HG02938 (cell line): ENCODE results near the gene CSTPP1.
"Not testable (repeated sequence)": the region's sequence is repeated elsewhere in the genome, so short reads cannot be mapped to it uniquely, and the experiment has no call there.

Experiments
- ATAC-seq: cut with Tn5 transposase; IDR thresholded peaks from one replicate; pipeline ENCODE4 v1.9.1; 2021; ENCODE audit warnings: mild to moderate bottlenecking, moderate library complexity; ENCODE audit not compliant: unreplicated experiment

The CSTPP1 gene

GRCh38 chr11:47034091-47034490, 97.5 kb downstream of the CSTPP1 start:
- ATAC-seq, result no peak

GRCh38 chr11:47035108-47035507, 98.5 kb downstream of the CSTPP1 start:
- ATAC-seq, result no peak

- ATAC-seq, result no peak
Measured at GRCh38 chr11:47044119-47044518, 107.6 kb downstream of the CSTPP1 start.

- ATAC-seq, result no peak
Measured at GRCh38 chr11:47047972-47048371, 111.4 kb downstream of the CSTPP1 start.

GRCh38 chr11:47050284-47050683, 113.7 kb downstream of the CSTPP1 start:
- ATAC-seq, result no peak

- ATAC-seq, result no peak
Measured at GRCh38 chr11:47051217-47051616, 114.7 kb downstream of the CSTPP1 start.

- ATAC-seq, result no peak
Measured at GRCh38 chr11:47052165-47052564, 115.6 kb downstream of the CSTPP1 start.

GRCh38 chr11:47052576-47052975, 116.0 kb downstream of the CSTPP1 start:
- no peak for ATAC-seq

- ATAC-seq, result no peak
Measured at GRCh38 chr11:47055534-47055933, 119.0 kb downstream of the CSTPP1 start.

GRCh38 chr11:47056261-47056915, 119.8 kb downstream of the CSTPP1 start:
- no peak for ATAC-seq

GRCh38 chr11:47057365-47057764, 120.8 kb downstream of the CSTPP1 start:
- ATAC-seq, result no peak

GRCh38 chr11:47060807-47061206, 124.2 kb downstream of the CSTPP1 start:
- ATAC-seq, result no peak

GRCh38 chr11:47061429-47062178, 125.0 kb downstream of the CSTPP1 start:
- ATAC-seq, result no peak

GRCh38 chr11:47062736-47063135, 126.2 kb downstream of the CSTPP1 start:
- ATAC-seq, result no peak

- no peak for ATAC-seq
Measured at GRCh38 chr11:47067401-47067800, 130.8 kb downstream of the CSTPP1 start.

GRCh38 chr11:47070769-47071168, 134.2 kb downstream of the CSTPP1 start:
- no peak for ATAC-seq

- ATAC-seq, result no peak
Measured at GRCh38 chr11:47071341-47071740, 134.8 kb downstream of the CSTPP1 start.

- no peak for ATAC-seq
Measured at GRCh38 chr11:47071791-47072261, 135.3 kb downstream of the CSTPP1 start.

- ATAC-seq, result no peak
Measured at GRCh38 chr11:47078751-47079521, 142.4 kb downstream of the CSTPP1 start.

GRCh38 chr11:47080775-47081174, 144.2 kb downstream of the CSTPP1 start:
- ATAC-seq, result not testable (repeated sequence)

GRCh38 chr11:47083913-47084312, 147.4 kb downstream of the CSTPP1 start:
- ATAC-seq, result no peak

- ATAC-seq, result no peak
Measured at GRCh38 chr11:47087801-47088200, 151.2 kb downstream of the CSTPP1 start.
